ENCODE results near the gene ZBTB2.

ZBTB2 gene

DNA sequence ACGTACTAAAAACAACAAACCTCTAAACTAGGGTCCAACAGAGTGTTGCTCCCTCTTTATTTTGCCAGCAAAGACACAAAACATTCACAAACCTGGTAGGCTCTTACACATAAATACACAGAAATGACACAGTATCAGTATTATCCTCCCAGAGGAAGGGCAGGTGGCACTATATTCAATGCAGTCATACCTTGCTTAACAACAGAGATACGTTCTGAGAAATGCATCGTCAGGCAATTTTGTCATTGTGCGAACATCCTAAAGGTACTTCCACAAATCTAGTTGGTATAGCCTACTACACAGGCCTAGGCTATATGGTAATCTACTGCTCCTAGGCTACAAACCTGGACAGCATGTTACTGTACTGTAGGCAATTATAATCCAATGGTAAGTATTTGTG is 9.6 kb downstream of the ZBTB2 start:
- no peak for DNase-seq (ENCODE audit: low read depth)
- no peak overlapping the region for H3K4me3 ChIP-seq (ENCODE audit: low read depth, low read length)
- TF ChIP-seq, protein P1, sequence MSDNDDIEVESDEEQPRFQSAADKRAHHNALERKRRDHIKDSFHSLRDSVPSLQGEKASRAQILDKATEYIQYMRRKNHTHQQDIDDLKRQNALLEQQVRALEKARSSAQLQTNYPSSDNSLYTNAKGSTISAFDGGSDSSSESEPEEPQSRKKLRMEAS (IDR thresholded peaks at IDR 0.05; ENCODE audit: low read depth, low read length), result no peak
- TF ChIP-seq, protein P2, sequence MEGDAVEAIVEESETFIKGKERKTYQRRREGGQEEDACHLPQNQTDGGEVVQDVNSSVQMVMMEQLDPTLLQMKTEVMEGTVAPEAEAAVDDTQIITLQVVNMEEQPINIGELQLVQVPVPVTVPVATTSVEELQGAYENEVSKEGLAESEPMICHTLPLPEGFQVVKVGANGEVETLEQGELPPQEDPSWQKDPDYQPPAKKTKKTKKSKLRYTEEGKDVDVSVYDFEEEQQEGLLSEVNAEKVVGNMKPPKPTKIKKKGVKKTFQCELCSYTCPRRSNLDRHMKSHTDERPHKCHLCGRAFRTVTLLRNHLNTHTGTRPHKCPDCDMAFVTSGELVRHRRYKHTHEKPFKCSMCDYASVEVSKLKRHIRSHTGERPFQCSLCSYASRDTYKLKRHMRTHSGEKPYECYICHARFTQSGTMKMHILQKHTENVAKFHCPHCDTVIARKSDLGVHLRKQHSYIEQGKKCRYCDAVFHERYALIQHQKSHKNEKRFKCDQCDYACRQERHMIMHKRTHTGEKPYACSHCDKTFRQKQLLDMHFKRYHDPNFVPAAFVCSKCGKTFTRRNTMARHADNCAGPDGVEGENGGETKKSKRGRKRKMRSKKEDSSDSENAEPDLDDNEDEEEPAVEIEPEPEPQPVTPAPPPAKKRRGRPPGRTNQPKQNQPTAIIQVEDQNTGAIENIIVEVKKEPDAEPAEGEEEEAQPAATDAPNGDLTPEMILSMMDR (IDR thresholded peaks at IDR 0.05; ENCODE audit: low read depth, low read length), result no peak
- TF ChIP-seq POLR2A (IDR thresholded peaks at IDR 0.05; ENCODE audit: extremely low read depth, insufficient read length) (no peak), MYC (IDR thresholded peaks at IDR 0.05; ENCODE audit: low read depth, low read length) (no peak)

DNA sequence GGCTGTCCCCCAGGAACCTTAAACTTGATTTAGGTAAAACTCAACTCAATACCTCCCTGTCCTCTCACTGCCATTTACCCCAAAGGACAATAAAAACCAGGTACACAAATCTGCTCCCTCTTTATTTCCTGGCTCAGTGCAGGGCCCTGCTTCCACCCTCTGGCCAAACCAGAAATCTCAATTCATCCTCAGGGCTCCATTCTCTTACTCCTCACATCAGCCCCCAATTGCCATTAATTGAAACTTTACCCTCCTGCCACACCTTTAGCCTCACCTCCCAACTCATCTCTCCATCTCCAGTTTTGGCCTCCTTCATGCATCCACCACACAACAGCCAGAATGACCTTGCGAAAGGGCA is 10.5 kb downstream of the ZBTB2 start:
- no peak for TF ChIP-seq MYC (IDR thresholded peaks at IDR 0.05; ENCODE audit: low read depth, low read length)
- TF ChIP-seq, protein P1 (IDR thresholded peaks at IDR 0.05; ENCODE audit: low read depth, low read length), result no peak
- TF ChIP-seq, protein P2 (IDR thresholded peaks at IDR 0.05; ENCODE audit: low read depth, low read length), result no peak
- no peak for DNase-seq (ENCODE audit: low read depth)
- no peak overlapping the region for H3K4me3 ChIP-seq (ENCODE audit: low read depth, low read length)

DNA sequence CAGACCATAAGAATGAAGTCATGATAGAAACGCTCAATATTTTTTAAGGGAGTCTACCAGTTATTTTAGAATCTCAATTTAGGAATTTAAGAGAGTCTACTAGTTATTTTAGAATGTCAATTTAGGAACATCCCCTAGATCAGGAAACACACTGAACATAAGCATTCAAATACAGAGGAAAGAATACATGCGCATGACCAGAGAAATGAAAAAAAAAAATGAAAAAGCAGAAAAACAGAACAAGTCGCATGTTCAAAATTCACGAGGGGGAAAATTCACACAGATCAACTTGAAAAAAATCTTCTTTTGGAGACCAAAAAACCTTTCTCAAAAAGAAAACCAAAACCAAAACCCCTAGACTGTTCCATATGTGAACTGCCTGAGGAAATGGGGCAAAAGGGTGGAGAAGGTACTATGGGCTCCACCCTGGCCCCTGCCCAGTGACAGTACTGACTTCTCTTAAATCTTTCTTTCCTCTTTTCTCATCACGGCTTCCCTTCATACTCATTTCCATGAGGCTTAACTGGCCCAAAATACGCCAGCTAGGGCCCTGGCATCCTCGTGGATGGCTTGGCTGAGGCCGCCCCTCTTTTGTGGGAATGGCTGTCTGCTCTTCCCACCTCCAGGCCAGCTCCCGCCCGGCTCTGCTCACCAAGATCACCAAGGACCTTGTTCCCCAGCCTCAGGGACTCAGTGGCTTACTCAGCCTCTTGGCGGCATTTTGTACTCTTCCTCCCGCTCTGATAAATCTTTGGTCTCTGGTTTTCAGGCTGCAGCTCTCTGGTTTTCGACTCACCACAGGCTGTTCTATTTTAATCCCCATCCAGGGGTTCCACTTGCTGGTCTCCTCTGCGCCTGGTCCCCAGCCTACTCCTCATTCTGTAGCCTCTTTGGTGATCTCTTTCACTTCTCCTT is 11.2 kb downstream of the ZBTB2 start:
- no peak for DNase-seq (ENCODE audit: low read depth)

DNA sequence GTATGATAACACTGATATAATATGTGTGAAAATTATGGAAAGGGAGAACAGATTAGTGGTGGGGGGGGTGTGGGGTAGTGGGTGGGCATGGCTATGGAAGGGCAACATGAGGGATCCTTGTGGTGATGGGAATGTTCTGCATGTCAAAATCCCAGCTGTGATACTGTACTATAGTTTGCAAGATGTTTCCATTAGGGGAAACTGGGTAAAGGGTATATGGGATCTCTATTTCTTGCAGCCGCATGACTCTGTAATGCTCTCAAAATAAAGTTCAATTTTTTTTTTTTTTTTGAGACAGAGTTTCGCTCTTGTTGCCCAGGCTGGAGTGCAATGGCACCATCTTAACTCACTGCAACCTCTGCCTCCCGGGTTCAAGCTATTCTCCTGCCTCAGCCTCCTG is 14.3 kb downstream of the ZBTB2 start:
- DNase-seq (ENCODE audit: low read depth), result no peak
- TF ChIP-seq, protein P1 (IDR thresholded peaks at IDR 0.05; ENCODE audit: low read depth, low read length), result no peak
- no peak for TF ChIP-seq POLR2A (IDR thresholded peaks at IDR 0.05; ENCODE audit: extremely low read depth, insufficient read length)
- no peak overlapping the region for H3K4me3 ChIP-seq (ENCODE audit: low read depth, low read length)

More for the DNA sequence above, 11.2 kb downstream of the ZBTB2 start:
- H3K4me3 ChIP-seq (ENCODE audit: low read depth, low read length), result no peak overlapping the region
- TF ChIP-seq, protein P1 (IDR thresholded peaks at IDR 0.05; ENCODE audit: low read depth, low read length), result no peak
- no peak for TF ChIP-seq MYC (IDR thresholded peaks at IDR 0.05; ENCODE audit: low read depth, low read length)
- TF ChIP-seq, protein P2 (IDR thresholded peaks at IDR 0.05; ENCODE audit: low read depth, low read length), result no peak
- no peak for TF ChIP-seq POLR2A (IDR thresholded peaks at IDR 0.05; ENCODE audit: extremely low read depth, insufficient read length)

DNA sequence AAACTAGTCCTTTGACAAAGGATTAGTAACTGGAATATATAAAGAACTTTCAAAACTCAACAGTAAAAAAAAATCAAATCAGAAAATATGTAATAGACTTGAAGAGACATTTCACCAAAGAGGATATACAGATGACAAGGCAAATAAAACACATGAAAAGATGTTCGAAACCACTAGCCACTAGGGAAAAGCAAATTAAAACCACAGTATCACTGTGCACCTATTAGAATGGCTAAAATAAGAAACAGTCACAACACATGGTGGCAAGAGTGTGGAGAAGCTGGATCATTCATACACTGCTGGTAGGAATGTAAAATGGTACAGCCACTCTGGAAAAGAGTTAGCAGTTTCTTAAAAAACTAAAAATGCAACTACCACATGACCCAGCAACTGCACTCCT is 14.9 kb downstream of the ZBTB2 start:
- peak; percentile 29 for DNase-seq (ENCODE audit: low read depth)
- no peak overlapping the region for H3K4me3 ChIP-seq (ENCODE audit: low read depth, low read length)
- TF ChIP-seq, protein P1 (IDR thresholded peaks at IDR 0.05; ENCODE audit: low read depth, low read length), result no peak
- no peak for TF ChIP-seq POLR2A (IDR thresholded peaks at IDR 0.05; ENCODE audit: extremely low read depth, insufficient read length)
- TF ChIP-seq, protein P2 (IDR thresholded peaks at IDR 0.05; ENCODE audit: low read depth, low read length), result no peak
- no peak for TF ChIP-seq MYC (IDR thresholded peaks at IDR 0.05; ENCODE audit: low read depth, low read length)

DNA sequence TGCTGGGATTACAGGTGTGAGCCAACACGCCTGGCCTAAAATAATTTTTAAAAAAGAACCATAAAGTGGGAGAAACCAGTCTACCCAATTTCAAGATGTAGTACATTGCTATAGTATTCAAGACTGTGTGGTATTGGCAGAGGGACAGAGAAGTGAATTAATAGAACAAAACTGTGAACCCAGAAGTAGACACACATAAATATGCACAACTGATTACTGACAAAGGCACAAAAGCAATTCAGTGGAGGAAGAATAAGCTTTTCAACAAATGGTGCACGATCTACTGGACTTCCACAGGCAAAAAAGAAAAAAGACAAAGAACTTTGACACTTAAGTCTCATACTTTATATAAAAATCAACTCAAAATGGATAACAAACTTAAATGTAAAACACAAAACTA is 15.5 kb downstream of the ZBTB2 start:
- no peak for DNase-seq (ENCODE audit: low read depth)
- H3K4me3 ChIP-seq (ENCODE audit: low read depth, low read length), result no peak overlapping the region
- TF ChIP-seq, protein P2 (IDR thresholded peaks at IDR 0.05; ENCODE audit: low read depth, low read length), result no peak
- TF ChIP-seq, protein P1 (IDR thresholded peaks at IDR 0.05; ENCODE audit: low read depth, low read length), result no peak
- TF ChIP-seq MYC (IDR thresholded peaks at IDR 0.05; ENCODE audit: low read depth, low read length), result no peak
- TF ChIP-seq POLR2A (IDR thresholded peaks at IDR 0.05; ENCODE audit: extremely low read depth, insufficient read length), result no peak
